Body of pancreas (tissue), 4 donors: ENCODE measurements around the gene NAT14. TPM values are rescaled to one million over a fixed set of nuclear protein-coding genes. Genes with fewer than 3 reads are reported as not detected.

Experiments used
- ATAC-seq: fragments of 150-250 bp; one replicate; pipeline ENCODE4 v1.9.1; 2016
- DNase-seq, 4 donors: peaks; one replicate each; pipeline ENCODE4 v3.0.0-alpha.2; 2019
- H3K27ac ChIP-seq, 4 donors: fragments of 200-600 bp; sonication (generic); 1 replicate in 3 of 4; 2 replicates in 1 of 4; pipeline versions ENCODE4 v1.5.1 to v1.6.1; 2016 to 2019; ENCODE audit warnings: mild to moderate bottlenecking in 1 of 4, mixed read lengths in 1 of 4, moderate library complexity in 1 of 4
- H3K27me3 ChIP-seq, 2 donors: fragments of 200-600 bp; sonication (generic); one replicate each; pipeline ENCODE4 v1.6.0; 2016; ENCODE audit warnings: mild to moderate bottlenecking in 1 of 2
- H3K36me3 ChIP-seq, 2 donors: fragments of 200-600 bp; sonication (generic); replicated peaks in 1 of 2; 2 replicates each; pipeline ENCODE4 v1.5.1; 2016; ENCODE audit warnings: low read depth in 2 of 2; ENCODE audit not compliant: insufficient read depth in 1 of 2
- H3K4me1 ChIP-seq: fragments of 200-600 bp; sonication (generic); one replicate; pipeline ENCODE4 v1.6.0; 2016
- H3K4me3 ChIP-seq, 2 donors: fragments of 200-600 bp; sonication (generic); 1 replicate in 1 of 2; 2 replicates in 1 of 2; pipeline ENCODE4 v1.5.1; 2016 to 2019
- H3K9me3 ChIP-seq, 3 donors: fragments of 200-600 bp; sonication (generic); 1 replicate in 2 of 3; 2 replicates in 1 of 3; pipeline ENCODE4 v1.5.1; 2016
- POLR2A ChIP-seq, 3 donors: fragments of 450-650 bp; IDR thresholded peaks; one replicate each; pipeline ENCODE4 v1.6.1; 2016; ENCODE audit warnings: antibody characterized with exemption in 3 of 3, mild to moderate bottlenecking in 2 of 3
- WGBS, 2 donors: methylation state at CpG; one replicate each; pipeline ENCODE4 v1.1.5; 2017; 5-methylcytosine and 5-hydroxymethylcytosine counted together
- intact Hi-C: fragments of 100-400 bp; cut with DNase I; formaldehyde crosslinking; loops from one replicate; pipeline ENCODE4 v1.15.1; 2023
- total RNA-seq, 2 donors: library from RNA; depleted of rRNA; stranded (reverse); fragments of >200 nt; gene quantifications; one replicate each; pipeline ENCODE4 v1.1.0, GENCODE V29; 2016
- TF ChIP-seq, protein P1 (sequence below), 7 experiments: fragments of 450-650 bp in 4 of 7; fragments of 200-600 bp in 3 of 7; sonication (generic) in 3 of 7; IDR thresholded peaks; one replicate each; pipeline ENCODE4 v1.5.1; 2016 to 2019; ENCODE audit warnings: antibody characterized with exemption in 7 of 7

NAT14 gene
- total RNA-seq, 2 donors from 2014 or later: 4.2 to 8.2 TPM

DNA sequence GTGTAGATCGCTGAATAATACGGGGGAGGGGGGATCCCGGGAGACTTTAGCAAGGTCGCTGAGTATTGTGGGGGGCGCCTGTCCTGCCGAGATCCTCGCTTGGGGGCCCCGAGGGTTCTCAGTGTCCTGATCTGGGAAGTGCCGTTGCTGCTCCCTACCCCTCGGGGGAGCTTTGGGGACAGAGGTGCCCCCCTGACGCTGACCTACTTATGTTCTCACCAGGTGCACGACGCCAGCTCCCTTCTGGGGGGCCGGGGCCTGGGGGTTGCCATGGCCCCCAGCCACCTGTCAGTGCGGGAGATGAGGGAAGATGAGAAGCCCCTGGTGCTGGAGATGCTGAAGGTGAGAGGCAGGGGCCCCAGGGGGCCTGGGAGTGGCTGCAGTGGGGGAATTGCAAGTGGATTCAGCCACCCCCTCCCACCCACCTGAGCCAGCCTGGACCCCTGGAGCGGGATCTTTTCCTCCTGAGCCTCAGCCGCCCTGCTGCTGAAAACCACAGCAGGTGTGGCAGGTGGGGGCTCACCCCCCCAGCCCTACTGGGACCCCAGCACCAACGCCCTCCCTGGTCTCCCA, 537 bp downstream of the NAT14 start:
- no peak for TF ChIP-seq POLR2A (IDR thresholded peaks at IDR 0.05)
- TF ChIP-seq, protein P1, sequence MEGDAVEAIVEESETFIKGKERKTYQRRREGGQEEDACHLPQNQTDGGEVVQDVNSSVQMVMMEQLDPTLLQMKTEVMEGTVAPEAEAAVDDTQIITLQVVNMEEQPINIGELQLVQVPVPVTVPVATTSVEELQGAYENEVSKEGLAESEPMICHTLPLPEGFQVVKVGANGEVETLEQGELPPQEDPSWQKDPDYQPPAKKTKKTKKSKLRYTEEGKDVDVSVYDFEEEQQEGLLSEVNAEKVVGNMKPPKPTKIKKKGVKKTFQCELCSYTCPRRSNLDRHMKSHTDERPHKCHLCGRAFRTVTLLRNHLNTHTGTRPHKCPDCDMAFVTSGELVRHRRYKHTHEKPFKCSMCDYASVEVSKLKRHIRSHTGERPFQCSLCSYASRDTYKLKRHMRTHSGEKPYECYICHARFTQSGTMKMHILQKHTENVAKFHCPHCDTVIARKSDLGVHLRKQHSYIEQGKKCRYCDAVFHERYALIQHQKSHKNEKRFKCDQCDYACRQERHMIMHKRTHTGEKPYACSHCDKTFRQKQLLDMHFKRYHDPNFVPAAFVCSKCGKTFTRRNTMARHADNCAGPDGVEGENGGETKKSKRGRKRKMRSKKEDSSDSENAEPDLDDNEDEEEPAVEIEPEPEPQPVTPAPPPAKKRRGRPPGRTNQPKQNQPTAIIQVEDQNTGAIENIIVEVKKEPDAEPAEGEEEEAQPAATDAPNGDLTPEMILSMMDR (IDR thresholded peaks at IDR 0.05): no peak
- H3K4me1 ChIP-seq: peaks cover 46% of the 10 kb centered on the region
- intact Hi-C loops: no loop called here
- H3K36me3 ChIP-seq: no peaks in the 10 kb centered on the region
- no peaks in the 10 kb centered on the region for H3K27me3 ChIP-seq
- no peaks in the 10 kb centered on the region for H3K9me3 ChIP-seq
- DNase-seq: no peak
- 24 to 26% methylated on average over 6 to 14 of the region's 18 CpGs for WGBS, 2 donors
- ATAC-seq: no peak
- H3K27ac ChIP-seq: peak overlapping the region; percentile 32 to 69 (median 58)
- H3K4me3 ChIP-seq: peak overlapping the region; percentile 5 to 26

- TF ChIP-seq, protein P1 (IDR thresholded peaks at IDR 0.05): no peak
- no peak for TF ChIP-seq POLR2A (IDR thresholded peaks at IDR 0.05)
- H3K4me3 ChIP-seq: no peak overlapping the region
- H3K9me3 ChIP-seq: no peaks in the 10 kb centered on the region
- H3K27ac ChIP-seq: peak overlapping the region in 1 of 4 donors; percentile 64
- 67 to 76% methylated on average over 17 to 45 of the region's 53 CpGs for WGBS, 2 donors
- H3K27me3 ChIP-seq: no peaks in the 10 kb centered on the region
- H3K4me1 ChIP-seq: peaks cover 39% of the 10 kb centered on the region
- DNase-seq (no peak), ATAC-seq (no peak)
- intact Hi-C loops: no loop called here
- H3K36me3 ChIP-seq: no peaks in the 10 kb centered on the region
Measured at GRCh38 chr19:55486043-55486970, 1.3 kb downstream of the NAT14 start.

DNA sequence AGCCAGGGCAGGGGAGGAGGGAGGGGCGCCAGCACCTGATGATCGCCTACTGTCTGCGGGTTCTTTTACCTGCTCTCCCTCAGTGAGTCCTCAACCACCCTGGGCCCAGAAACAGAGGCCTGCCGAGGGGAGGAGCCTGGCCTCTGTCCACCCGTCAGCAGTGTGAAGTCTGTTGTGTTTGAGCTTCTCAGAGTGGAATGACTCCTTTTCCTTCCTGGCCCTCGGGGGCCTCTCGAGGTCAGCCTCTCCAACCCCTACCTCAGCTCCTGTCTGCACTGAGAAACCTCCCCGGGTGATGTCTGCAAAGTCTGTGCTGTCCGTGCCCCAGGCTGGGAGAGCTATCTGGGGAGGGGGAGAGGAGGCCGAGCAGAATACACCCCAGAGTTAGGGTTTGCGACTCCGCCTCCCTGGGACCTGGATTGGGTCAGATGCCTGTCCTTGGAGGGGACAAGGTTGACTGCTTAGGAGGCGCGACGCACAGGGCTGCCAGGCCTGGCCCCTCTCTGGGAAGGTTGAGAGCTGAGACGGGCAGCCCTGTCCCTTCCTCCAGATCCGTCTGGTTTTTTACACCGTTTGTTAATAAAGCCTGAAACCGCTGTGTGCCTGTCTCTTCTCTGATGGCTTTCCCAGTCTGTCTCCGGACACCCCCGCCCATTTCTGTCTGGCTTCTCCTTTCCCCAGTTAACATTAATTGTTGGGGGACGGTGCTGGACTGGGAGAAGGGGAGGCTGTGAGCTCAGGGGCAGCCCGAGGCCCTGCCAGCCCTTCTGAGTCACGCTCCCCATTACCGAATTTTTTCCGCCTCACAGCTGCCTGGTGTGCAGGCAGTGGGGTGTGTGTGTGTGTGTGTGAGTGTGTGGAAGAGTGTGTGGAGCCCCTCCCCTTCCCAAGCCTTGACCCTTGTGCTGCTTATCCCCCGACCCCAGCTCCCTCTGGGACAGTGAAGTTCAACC, 2.3 kb downstream of the NAT14 start:
- Histone ChIP-seq H3K9me3 (no peaks in the 10 kb centered on the region), H3K36me3 (no peaks in the 10 kb centered on the region), H3K27ac (peak overlapping the region in 3 of 4 donors; percentile 12 to 64 (median 57)), H3K27me3 (no peaks in the 10 kb centered on the region), H3K4me3 (no peak overlapping the region), H3K4me1 (peaks cover 39% of the 10 kb centered on the region)
- ATAC-seq (no peak), DNase-seq (no peak)
- intact Hi-C loops: no loop called here
- WGBS, 2 donors: 36 to 42% methylated on average over 11 to 27 of the region's 27 CpGs
- TF ChIP-seq POLR2A (IDR thresholded peaks at IDR 0.05): no peak
- TF ChIP-seq, protein P1 (IDR thresholded peaks at IDR 0.05): no peak

DNA sequence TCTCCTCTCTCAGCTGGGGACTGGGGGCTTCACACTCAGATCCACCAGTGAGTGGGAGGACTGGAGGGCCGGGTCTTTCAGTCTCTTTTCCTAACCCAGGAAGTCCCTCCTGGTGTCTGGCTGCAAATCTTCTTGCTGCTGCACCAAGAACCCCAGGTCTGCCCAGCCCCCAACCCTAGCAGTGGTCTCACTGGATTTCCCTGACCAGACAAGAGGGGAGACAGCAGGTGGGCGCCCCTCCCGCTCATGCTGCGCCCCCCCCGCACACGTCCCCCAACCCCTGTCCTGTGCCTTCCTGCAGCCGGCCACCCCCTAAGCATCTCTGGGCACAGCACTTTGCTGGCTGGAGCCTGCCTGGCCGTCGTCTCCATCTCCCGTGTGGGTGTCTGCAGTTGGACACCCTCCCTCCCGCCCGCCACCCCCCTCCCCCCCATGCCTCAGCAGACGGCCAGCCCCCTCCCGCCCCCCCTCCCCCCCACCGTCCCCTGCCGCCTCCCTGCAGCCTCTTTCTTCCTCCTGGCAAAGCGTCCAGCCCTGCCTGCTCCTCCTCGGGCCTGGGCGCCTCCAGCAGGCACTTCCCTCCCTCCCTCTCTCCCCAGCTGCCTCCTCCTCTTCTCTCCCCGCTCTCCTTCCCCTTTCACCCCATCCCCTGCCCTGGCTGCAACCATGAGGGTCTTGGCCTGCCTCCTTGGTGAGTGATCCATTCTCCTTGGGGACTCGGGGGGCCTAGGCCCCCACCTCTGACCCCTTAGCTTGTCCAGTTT, 3.1 kb downstream of the NAT14 start, which contains the start of gene SSC5D:
Gene SSC5D, plus strand, starts transcription at position 513 of the 764 bp plus-strand sequence. Its CDS starts 154 bp downstream, at position 667.
- ATAC-seq (no peak), DNase-seq (no peak)
- intact Hi-C loops: no loop called here
- 14 to 33% methylated on average over 11 to 12 of the region's 21 CpGs for WGBS, 2 donors
- Histone ChIP-seq H3K27me3 (no peaks in the 10 kb centered on the region), H3K27ac (peak within 1 kb of the TSS in 3 of 4 donors; percentile 12 to 64 (median 57)), H3K9me3 (no peaks in the 10 kb centered on the region), H3K36me3 (no peaks in the 10 kb centered on the region), H3K4me1 (peaks cover 39% of the 10 kb centered on the region), H3K4me3 (no peak within 1 kb of the TSS)
- no peak for TF ChIP-seq POLR2A (IDR thresholded peaks at IDR 0.05)
- TF ChIP-seq, protein P1 (IDR thresholded peaks at IDR 0.05): no peak
